ACC112 (cell line): ENCODE results near the gene TMEM40.

Experiments
- H2AFZ ChIP-seq: fragments of 200-600 bp; sonication (generic); one replicate; pipeline ENCODE4 v1.6.0; 2017; ENCODE audit warnings: antibody characterized with exemption, low read length; ENCODE audit not compliant: unreplicated experiment
- H3K27ac ChIP-seq: fragments of 200-600 bp; sonication (generic); 2 replicates; pipeline ENCODE4 v1.5.1; 2014; ENCODE audit warnings: low read depth, mild to moderate bottlenecking, antibody characterized with exemption, low read length, moderate library complexity
- H3K27me3 ChIP-seq: fragments of 200-600 bp; sonication (generic); 2 replicates; pipeline ENCODE4 v1.6.1; 2014; ENCODE audit warnings: mild to moderate bottlenecking, antibody characterized with exemption, low read length, moderate library complexity, mixed read lengths; ENCODE audit not compliant: insufficient read depth
- H3K36me3 ChIP-seq: fragments of 200-600 bp; sonication (generic); 2 replicates; pipeline ENCODE4 v1.6.1; 2016; ENCODE audit warnings: mild to moderate bottlenecking, antibody characterized with exemption, low read length, moderate library complexity, mixed read lengths; ENCODE audit not compliant: insufficient read depth
- H3K4me1 ChIP-seq: fragments of 200-600 bp; sonication (generic); one replicate; pipeline ENCODE4 v1.6.1; 2016; ENCODE audit warnings: low read length, mixed read lengths; ENCODE audit not compliant: insufficient read depth, unreplicated experiment, control insufficient read depth
- H3K4me3 ChIP-seq: fragments of 200-600 bp; sonication (generic); 2 replicates; pipeline ENCODE4 v1.5.1; 2014; ENCODE audit warnings: mild to moderate bottlenecking, low read depth, low read length
- H3K79me2 ChIP-seq: fragments of 200-600 bp; sonication (generic); one replicate; pipeline ENCODE4 v1.6.0; 2016; ENCODE audit warnings: low read length; ENCODE audit not compliant: control insufficient read depth, unreplicated experiment, insufficient read depth

TMEM40 gene

DNA sequence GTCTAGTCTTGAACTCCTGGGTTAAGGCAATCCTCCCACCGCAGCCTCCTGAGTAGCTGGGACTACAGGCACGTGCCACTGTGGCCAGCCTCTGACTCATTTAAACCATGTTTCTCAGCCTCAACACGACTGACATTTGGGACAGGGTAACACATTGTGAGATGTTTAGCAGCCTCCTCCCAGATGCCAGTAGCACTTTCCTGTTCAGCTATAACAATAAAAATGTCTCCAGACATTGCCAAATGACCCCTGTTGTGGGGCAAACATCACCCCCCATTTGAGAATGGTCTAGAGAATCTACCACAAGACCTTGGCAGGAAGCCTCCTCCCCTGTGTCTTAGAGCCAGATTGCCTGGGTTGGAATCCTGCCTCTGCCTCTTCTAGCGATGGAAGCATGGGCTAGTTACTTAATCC is 8.4 kb downstream of the TMEM40 start:
- Histone ChIP-seq H3K27ac (peak overlapping the region; percentile 82), H2AFZ (peak overlapping the region; percentile 36)

GRCh38 chr3:12750223-12750622 is 8.8 kb downstream of the TMEM40 start:
- Histone ChIP-seq H3K27me3 (no peaks in the 10 kb centered on the region), H3K36me3 (no peaks in the 10 kb centered on the region), H3K4me3 (no peak overlapping the region), H3K79me2 (no peaks in the 10 kb centered on the region), H2AFZ (peak overlapping the region; percentile 36), H3K4me1 (peaks cover 26% of the 10 kb centered on the region), H3K27ac (peak overlapping the region; percentile 82)

More for the DNA sequence above, 8.4 kb downstream of the TMEM40 start:
- H3K36me3 ChIP-seq, result no peaks in the 10 kb centered on the region
- no peak overlapping the region for H3K4me3 ChIP-seq
- H3K27me3 ChIP-seq, result no peaks in the 10 kb centered on the region
- peaks cover 26% of the 10 kb centered on the region for H3K4me1 ChIP-seq
- no peaks in the 10 kb centered on the region for H3K79me2 ChIP-seq

- Histone ChIP-seq H3K4me1 (peaks cover 23% of the 10 kb centered on the region), H3K36me3 (no peaks in the 10 kb centered on the region), H3K27me3 (no peaks in the 10 kb centered on the region), H3K27ac (no peak overlapping the region), H3K79me2 (no peaks in the 10 kb centered on the region), H2AFZ (no peak overlapping the region), H3K4me3 (no peak overlapping the region)
Measured at GRCh38 chr3:12748477-12748876, 10.6 kb downstream of the TMEM40 start.

DNA sequence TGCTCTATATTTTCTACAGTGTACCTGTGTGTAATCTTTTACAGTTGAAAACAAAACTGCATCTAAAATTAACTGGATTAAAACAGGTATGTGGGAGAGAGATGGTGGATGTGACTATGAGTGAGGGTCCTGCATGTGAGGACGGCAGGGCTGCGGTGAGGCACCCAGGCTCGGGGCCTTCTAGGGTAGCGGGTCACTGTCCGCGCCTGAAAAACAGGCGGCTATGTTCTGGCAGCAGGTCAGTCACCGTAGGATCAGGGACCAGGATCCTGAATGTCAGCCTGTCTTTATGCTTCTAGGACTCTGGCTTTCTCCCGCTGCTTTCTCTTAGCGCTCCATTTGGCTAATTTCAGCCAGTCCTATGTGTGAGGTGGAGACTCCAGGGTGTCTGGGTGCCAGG is 12.6 kb downstream of the TMEM40 start:
- no peak overlapping the region for H2AFZ ChIP-seq
- H3K4me3 ChIP-seq, result no peak overlapping the region
- no peaks in the 10 kb centered on the region for H3K36me3 ChIP-seq
- H3K27me3 ChIP-seq, result no peaks in the 10 kb centered on the region
- peaks cover 13% of the 10 kb centered on the region for H3K4me1 ChIP-seq
- H3K27ac ChIP-seq, result no peak overlapping the region
- H3K79me2 ChIP-seq, result no peaks in the 10 kb centered on the region

DNA sequence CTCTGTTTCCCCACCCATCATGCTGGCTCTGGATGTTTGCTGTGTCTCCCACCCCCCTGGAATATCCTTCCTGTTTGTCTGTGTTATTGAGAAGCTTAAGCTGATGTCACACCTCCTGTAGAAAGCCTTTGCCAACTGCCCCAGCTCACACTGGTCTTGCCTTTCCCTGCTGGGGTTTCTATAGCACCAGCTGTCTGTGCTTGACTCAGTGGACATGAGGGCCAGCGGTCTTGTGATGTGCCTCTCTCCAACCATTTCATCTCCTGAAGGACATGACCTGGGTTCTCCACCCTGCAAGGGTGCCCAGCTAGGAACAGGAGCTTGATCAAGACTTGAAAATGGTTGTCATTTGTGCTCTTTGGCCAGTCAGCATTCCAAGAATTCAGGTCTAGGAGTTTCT is 14.7 kb downstream of the TMEM40 start:
- no peak overlapping the region for H2AFZ ChIP-seq
- no peaks in the 10 kb centered on the region for H3K27me3 ChIP-seq
- no peak overlapping the region for H3K4me3 ChIP-seq
- H3K4me1 ChIP-seq, result no peaks in the 10 kb centered on the region
- H3K79me2 ChIP-seq, result no peaks in the 10 kb centered on the region
- H3K27ac ChIP-seq, result no peak overlapping the region
- H3K36me3 ChIP-seq, result no peaks in the 10 kb centered on the region

DNA sequence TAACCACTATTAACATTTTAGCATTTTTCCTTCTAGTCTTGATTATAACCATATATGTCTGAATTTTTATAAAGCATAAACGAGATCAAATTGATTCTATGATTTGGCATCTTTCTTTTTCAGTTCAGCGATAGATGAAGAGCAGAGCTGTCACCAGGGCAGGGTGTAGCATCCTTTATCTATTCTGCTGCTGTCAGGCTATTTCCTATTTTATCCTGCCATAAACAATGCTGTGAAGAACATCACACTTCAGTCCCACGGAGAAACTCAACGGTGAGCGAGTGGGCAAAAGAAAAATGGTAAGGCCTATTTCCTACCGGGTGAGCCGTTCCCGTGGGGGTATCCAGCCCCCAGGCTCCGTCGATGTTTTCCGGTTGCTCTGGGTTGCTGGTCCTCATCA is 15.5 kb downstream of the TMEM40 start:
- Histone ChIP-seq H3K27ac (no peak overlapping the region), H3K36me3 (no peaks in the 10 kb centered on the region), H3K4me3 (no peak overlapping the region), H3K4me1 (no peaks in the 10 kb centered on the region), H3K79me2 (no peaks in the 10 kb centered on the region), H2AFZ (no peak overlapping the region), H3K27me3 (no peaks in the 10 kb centered on the region)

- H3K27ac ChIP-seq, result no peak overlapping the region
- no peak overlapping the region for H3K4me3 ChIP-seq
- no peaks in the 10 kb centered on the region for H3K36me3 ChIP-seq
- H2AFZ ChIP-seq, result no peak overlapping the region
- no peaks in the 10 kb centered on the region for H3K27me3 ChIP-seq
- no peaks in the 10 kb centered on the region for H3K4me1 ChIP-seq
- H3K79me2 ChIP-seq, result no peaks in the 10 kb centered on the region
Measured at GRCh38 chr3:12742330-12743107, 16.5 kb downstream of the TMEM40 start.

- H3K27ac ChIP-seq, result no peak overlapping the region
- H3K4me1 ChIP-seq, result no peaks in the 10 kb centered on the region
- H3K36me3 ChIP-seq, result no peaks in the 10 kb centered on the region
- H2AFZ ChIP-seq, result no peak overlapping the region
- H3K79me2 ChIP-seq, result no peaks in the 10 kb centered on the region
- H3K4me3 ChIP-seq, result no peak overlapping the region
- no peaks in the 10 kb centered on the region for H3K27me3 ChIP-seq
Measured at GRCh38 chr3:12741209-12741608, 17.9 kb downstream of the TMEM40 start.

GRCh38 chr3:12737833-12738232 is 21.2 kb downstream of the TMEM40 start:
- no peaks in the 10 kb centered on the region for H3K4me1 ChIP-seq
- no peak overlapping the region for H2AFZ ChIP-seq
- no peaks in the 10 kb centered on the region for H3K36me3 ChIP-seq
- H3K27me3 ChIP-seq, result no peaks in the 10 kb centered on the region
- H3K4me3 ChIP-seq, result no peak overlapping the region
- no peaks in the 10 kb centered on the region for H3K79me2 ChIP-seq
- H3K27ac ChIP-seq, result no peak overlapping the region

GRCh38 chr3:12737319-12737718 is 21.7 kb downstream of the TMEM40 start:
- H3K4me1 ChIP-seq, result no peaks in the 10 kb centered on the region
- no peaks in the 10 kb centered on the region for H3K79me2 ChIP-seq
- H3K27me3 ChIP-seq, result no peaks in the 10 kb centered on the region
- no peak overlapping the region for H2AFZ ChIP-seq
- H3K27ac ChIP-seq, result no peak overlapping the region
- no peak overlapping the region for H3K4me3 ChIP-seq
- H3K36me3 ChIP-seq, result no peaks in the 10 kb centered on the region

DNA sequence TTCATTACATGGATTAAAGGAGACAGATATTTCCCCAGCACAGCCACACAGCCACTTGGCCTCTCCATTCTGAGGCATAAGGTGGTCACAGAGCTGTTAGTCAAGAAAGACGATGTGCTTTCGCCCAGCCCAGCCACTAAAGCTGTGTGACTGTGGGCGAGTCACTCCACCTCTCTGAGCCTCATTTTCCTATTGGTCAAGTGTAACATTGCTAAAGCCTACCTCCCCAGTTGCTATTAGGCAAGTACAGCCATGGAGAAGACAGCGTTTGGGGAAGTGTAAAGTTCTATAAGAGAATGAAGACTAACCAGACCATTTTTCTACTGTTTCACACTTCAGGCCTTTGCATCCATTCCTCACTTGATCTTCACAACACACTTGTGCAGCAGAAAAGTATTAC is 24.1 kb downstream of the TMEM40 start:
- H3K79me2 ChIP-seq, result no peaks in the 10 kb centered on the region
- H3K27me3 ChIP-seq, result no peaks in the 10 kb centered on the region
- H3K4me3 ChIP-seq, result no peak overlapping the region
- H3K36me3 ChIP-seq, result no peaks in the 10 kb centered on the region
- no peak overlapping the region for H3K27ac ChIP-seq
- H3K4me1 ChIP-seq, result no peaks in the 10 kb centered on the region
- H2AFZ ChIP-seq, result no peak overlapping the region
